NT2/D1 (cell line): ENCODE measurements around the gene GAL3ST3.
A peak's percentile ranks its signal among the peaks of the same experiment; 100 is the strongest.

ENCODE experiments used
- DNase-seq: peaks from one replicate; pipeline ENCODE4 v3.0.0-alpha.2; 2011; ENCODE audit warnings: low read depth, low spot score
- H3K27me3 ChIP-seq: 2 replicates; pipeline ENCODE4 v1.6.0; 2011; ENCODE audit warnings: mild to moderate bottlenecking; ENCODE audit not compliant: insufficient read length, insufficient read depth
- H3K36me3 ChIP-seq: 2 replicates; pipeline ENCODE4 v1.6.1; 2011; ENCODE audit warnings: mild to moderate bottlenecking, low read length, mixed read lengths; ENCODE audit not compliant: insufficient read depth, insufficient read length
- H3K4me1 ChIP-seq: 2 replicates; pipeline ENCODE4 v1.5.1; 2011; ENCODE audit not compliant: insufficient read depth, insufficient read length
- H3K4me3 ChIP-seq: 2 replicates; pipeline ENCODE4 v1.5.1; 2011; ENCODE audit warnings: low read depth; ENCODE audit not compliant: insufficient read length
- H3K9ac ChIP-seq: 2 replicates; pipeline ENCODE4 v1.6.0; 2011; ENCODE audit warnings: low read depth; ENCODE audit not compliant: insufficient read length
- H3K9me3 ChIP-seq: 2 replicates; pipeline ENCODE4 v1.5.1; 2011; ENCODE audit warnings: mild to moderate bottlenecking, low read length; ENCODE audit not compliant: insufficient read depth
- SUZ12 ChIP-seq: IDR thresholded peaks from 2 replicates; pipeline ENCODE4 v1.6.1; 2011; ENCODE audit not compliant: insufficient read length, insufficient read depth; ENCODE audit errors: extremely low read depth
- YY1 ChIP-seq: IDR thresholded peaks from 2 replicates; pipeline ENCODE4 v1.6.1; 2011; ENCODE audit not compliant: insufficient read length, insufficient read depth
- ZNF274 ChIP-seq: IDR thresholded peaks from 2 replicates; pipeline ENCODE4 v1.6.1; 2011; ENCODE audit warnings: mild to moderate bottlenecking, low read depth, low read length

The GAL3ST3 gene

DNA sequence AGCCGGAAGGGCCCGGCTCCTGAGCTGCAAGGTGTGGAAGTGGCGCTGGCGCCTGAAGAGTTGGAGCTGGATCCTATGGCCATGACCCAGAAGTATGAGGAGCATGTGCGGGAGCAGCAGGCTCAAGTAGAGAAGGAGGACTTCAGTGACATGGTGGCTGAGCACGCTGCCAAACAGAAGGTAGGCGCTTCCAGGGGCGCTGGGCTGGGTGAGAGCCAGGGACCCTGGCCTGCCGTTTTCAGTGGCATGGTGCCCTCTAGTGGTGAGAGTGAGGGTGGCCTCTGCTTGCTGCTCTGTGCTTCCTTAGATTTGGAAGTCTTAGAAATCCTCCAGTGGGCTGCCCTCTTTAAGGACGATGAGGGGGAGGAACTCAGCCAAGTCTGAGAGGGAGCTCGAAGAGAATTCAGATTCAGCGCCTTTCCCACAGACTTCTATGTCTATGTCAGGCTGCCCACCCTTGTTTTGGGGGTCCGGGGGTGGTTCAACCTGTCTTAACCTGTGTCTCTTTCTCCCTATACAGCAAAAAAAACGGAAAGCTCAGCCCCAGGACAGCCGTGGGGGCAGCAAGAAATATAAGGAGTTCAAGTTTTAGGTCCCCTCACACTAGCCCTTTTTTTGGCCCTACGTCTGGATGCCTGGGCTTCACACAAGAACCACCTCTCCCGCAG lies 19.3 kb upstream of the GAL3ST3 start:
- no peak for TF ChIP-seq YY1
- TF ChIP-seq ZNF274, result no peak
- no peak for TF ChIP-seq SUZ12
- peak; percentile 54 for DNase-seq
- no peak overlapping the region for H3K4me3 ChIP-seq
- H3K9ac ChIP-seq, result no peak overlapping the region
- no peaks in the 10 kb centered on the region for H3K9me3 ChIP-seq
- peaks cover 68% of the 10 kb centered on the region for H3K36me3 ChIP-seq
- peaks cover 5% of the 10 kb centered on the region for H3K4me1 ChIP-seq
- H3K27me3 ChIP-seq, result no peaks in the 10 kb centered on the region

GRCh38 chr11:66067640-66068039 lies 18.7 kb upstream of the GAL3ST3 start:
- no peak for DNase-seq
- Histone ChIP-seq H3K36me3 (peaks cover 70% of the 10 kb centered on the region), H3K4me1 (peaks cover 5% of the 10 kb centered on the region), H3K9ac (no peak overlapping the region), H3K9me3 (no peaks in the 10 kb centered on the region), H3K27me3 (no peaks in the 10 kb centered on the region), H3K4me3 (no peak overlapping the region)
- TF ChIP-seq ZNF274 (no peak), YY1 (no peak), SUZ12 (no peak)

DNA sequence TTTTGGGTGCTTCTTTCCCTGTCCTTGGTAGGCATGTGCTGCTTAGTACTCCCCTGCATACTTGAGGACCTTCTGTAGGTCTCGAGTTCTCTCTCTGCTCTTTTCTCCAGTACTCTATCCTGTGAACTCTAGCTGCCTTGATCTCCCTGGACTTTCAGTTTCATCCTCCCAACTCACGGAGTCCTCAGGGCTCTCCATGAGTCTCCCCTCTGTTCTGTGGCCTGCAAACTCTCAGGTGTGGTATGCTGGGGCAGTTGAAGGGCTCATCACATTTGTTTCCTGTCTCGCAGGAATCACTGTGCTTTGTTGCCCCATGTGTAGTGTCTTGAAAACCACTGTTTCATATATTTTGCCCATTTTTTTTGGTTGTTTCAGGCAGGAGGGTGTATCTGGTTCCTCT lies 17.8 kb upstream of the GAL3ST3 start:
- TF ChIP-seq ZNF274, result no peak
- no peak for TF ChIP-seq SUZ12
- TF ChIP-seq YY1, result no peak
- no peak overlapping the region for H3K4me3 ChIP-seq
- no peaks in the 10 kb centered on the region for H3K27me3 ChIP-seq
- peaks cover 73% of the 10 kb centered on the region for H3K36me3 ChIP-seq
- H3K4me1 ChIP-seq, result peaks cover 5% of the 10 kb centered on the region
- no peak overlapping the region for H3K9ac ChIP-seq
- no peak for DNase-seq
- H3K9me3 ChIP-seq, result no peaks in the 10 kb centered on the region

GRCh38 chr11:66064571-66064970 lies 15.6 kb upstream of the GAL3ST3 start:
- DNase-seq, result no peak
- no peak overlapping the region for H3K4me3 ChIP-seq
- no peaks in the 10 kb centered on the region for H3K9me3 ChIP-seq
- no peaks in the 10 kb centered on the region for H3K27me3 ChIP-seq
- H3K36me3 ChIP-seq, result peaks cover 95% of the 10 kb centered on the region
- no peak overlapping the region for H3K9ac ChIP-seq
- no peak for TF ChIP-seq SUZ12
- TF ChIP-seq YY1, result no peak
- no peak for TF ChIP-seq ZNF274
- peaks cover 5% of the 10 kb centered on the region for H3K4me1 ChIP-seq

GRCh38 chr11:66063900-66064299 lies 14.9 kb upstream of the GAL3ST3 start:
- no peak for DNase-seq
- Histone ChIP-seq H3K9ac (no peak overlapping the region), H3K4me1 (peaks cover under 1% of the 10 kb centered on the region), H3K27me3 (no peaks in the 10 kb centered on the region), H3K36me3 (peaks cover 97% of the 10 kb centered on the region), H3K9me3 (no peaks in the 10 kb centered on the region), H3K4me3 (no peak overlapping the region)
- TF ChIP-seq SUZ12, result no peak
- TF ChIP-seq ZNF274, result no peak
- no peak for TF ChIP-seq YY1

DNA sequence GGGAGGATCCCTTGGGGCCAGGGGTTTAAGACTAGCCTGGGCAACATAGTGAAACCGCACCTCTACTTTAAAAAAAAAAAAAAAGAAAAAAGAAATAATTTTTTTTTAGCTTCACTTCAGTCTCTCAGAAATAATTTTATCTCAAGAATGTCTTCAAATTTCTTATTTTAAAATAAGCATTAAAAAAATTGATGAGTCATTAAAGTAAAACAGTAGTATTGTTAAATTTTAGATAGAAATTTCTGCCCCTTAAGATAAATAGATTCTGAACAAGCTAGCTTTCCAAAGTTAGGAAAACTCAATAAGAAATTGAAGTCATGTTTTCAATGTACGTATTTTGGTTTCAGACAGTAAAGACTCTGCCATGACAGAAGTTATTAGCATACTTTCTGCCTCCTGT lies 13.4 kb upstream of the GAL3ST3 start:
- no peaks in the 10 kb centered on the region for H3K9me3 ChIP-seq
- no peaks in the 10 kb centered on the region for H3K27me3 ChIP-seq
- no peak overlapping the region for H3K9ac ChIP-seq
- no peaks in the 10 kb centered on the region for H3K4me1 ChIP-seq
- H3K4me3 ChIP-seq, result no peak overlapping the region
- H3K36me3 ChIP-seq, result peaks cover 95% of the 10 kb centered on the region
- no peak for TF ChIP-seq SUZ12
- TF ChIP-seq YY1, result no peak
- TF ChIP-seq ZNF274, result no peak
- DNase-seq, result no peak

DNA sequence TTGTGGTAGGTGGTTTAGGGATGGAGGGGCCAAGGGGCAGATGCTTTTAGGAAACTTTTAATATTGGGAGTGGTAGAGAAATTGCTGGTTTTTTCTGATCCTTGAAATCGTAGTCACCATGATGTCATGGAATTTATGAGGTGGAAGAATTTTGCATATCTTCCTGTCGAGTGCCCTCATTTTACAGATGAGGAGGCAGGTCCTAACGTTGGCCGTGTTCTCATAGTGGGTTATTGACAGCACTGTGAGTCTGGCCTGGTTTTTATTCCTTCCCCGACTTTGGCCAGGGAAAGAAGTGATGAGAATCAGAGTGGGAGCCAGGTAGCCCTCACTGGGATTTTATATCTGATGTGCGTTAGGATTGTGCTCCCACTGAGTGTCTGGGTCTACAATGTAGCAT lies 12.3 kb upstream of the GAL3ST3 start:
- no peaks in the 10 kb centered on the region for H3K4me1 ChIP-seq
- no peak for TF ChIP-seq YY1
- TF ChIP-seq ZNF274, result no peak
- TF ChIP-seq SUZ12, result no peak

GRCh38 chr11:66059966-66060680 lies 11.2 kb upstream of the GAL3ST3 start:
- TF ChIP-seq ZNF274 (no peak), YY1 (no peak), SUZ12 (no peak)
- H3K9me3 ChIP-seq, result no peaks in the 10 kb centered on the region
- DNase-seq, result no peak
- no peak overlapping the region for H3K9ac ChIP-seq
- H3K27me3 ChIP-seq, result no peaks in the 10 kb centered on the region
- no peaks in the 10 kb centered on the region for H3K4me1 ChIP-seq
- H3K36me3 ChIP-seq, result peaks cover 95% of the 10 kb centered on the region
- H3K4me3 ChIP-seq, result no peak overlapping the region

More for the DNA sequence above, 12.3 kb upstream of the GAL3ST3 start:
- Histone ChIP-seq H3K36me3 (peaks cover 95% of the 10 kb centered on the region), H3K9me3 (no peaks in the 10 kb centered on the region), H3K9ac (no peak overlapping the region), H3K4me3 (no peak overlapping the region), H3K27me3 (no peaks in the 10 kb centered on the region)
- no peak for DNase-seq
